Endothelial cell of umbilical vein (primary cell): ENCODE measurements around the gene WDR38. TPM values are rescaled to one million over a fixed set of nuclear protein-coding genes. Genes with fewer than 3 reads are reported as not detected.

Experiments used
- BruUV-seq: library from RNA; stranded (reverse); fragments of 400-500 nt; replicated peaks from 2 replicates; lab custom pipeline; 2021; lab: Mats Ljungman, UMichigan
- CTCF ChIA-PET: fragments of 300-600, 350-600 bp; sonication (Branson Sonifier 250); formaldehyde crosslinking; loops from one replicate; lab custom pipeline; 2021; ENCODE audit warnings: antibody characterized with exemption, inconsistent platforms; lab: Charles Lee
- POLR2A ChIA-PET: fragments of 300-600, 350-600 bp; sonication (Branson Sonifier 250); formaldehyde crosslinking; loops from one replicate; lab custom pipeline; 2021; ENCODE audit warnings: antibody characterized with exemption, inconsistent platforms; lab: Charles Lee
- DNase-seq: peaks from one replicate; pipeline ENCODE4 v3.0.0-alpha.2; 2011; ENCODE audit warnings: low read depth, low spot score
- FAIRE-seq: peaks from 2 replicates; lab custom pipeline; 2011; peaks lifted over from hg19 to GRCh38; lab: Jason Lieb, UNC
- H2AFZ ChIP-seq: 2 replicates; pipeline ENCODE4 v1.6.0; 2012; ENCODE audit warnings: low read depth, low read length, control low read depth, inconsistent platforms
- H3K27ac ChIP-seq: 2 replicates; pipeline ENCODE4 v1.5.1; 2011; ENCODE audit warnings: low read depth, mild to moderate bottlenecking, control low read depth, low read length, moderate library complexity; ENCODE audit not compliant: insufficient read depth
- H3K27me3 ChIP-seq, 2 experiments: 2 replicates each; pipeline versions ENCODE4 v1.6.0 to v1.6.1; 2011; ENCODE audit warnings: low read length in 2 of 2, mixed read lengths in 1 of 2; ENCODE audit not compliant: control insufficient read depth in 2 of 2, insufficient read depth in 2 of 2
- H3K36me3 ChIP-seq, 2 experiments: 2 replicates in 1 of 2; 3 replicates in 1 of 2; pipeline ENCODE4 v1.5.1; 2011; ENCODE audit warnings: low read length in 2 of 2, mild to moderate bottlenecking in 1 of 2, moderate library complexity in 1 of 2; ENCODE audit not compliant: control insufficient read depth in 2 of 2, insufficient read depth in 2 of 2; ENCODE audit errors: extremely low read depth in 1 of 2
- H3K4me1 ChIP-seq: 3 replicates; pipeline ENCODE4 v1.5.1; 2011; ENCODE audit warnings: mild to moderate bottlenecking, low read length; ENCODE audit not compliant: control insufficient read depth, insufficient read depth; ENCODE audit errors: extremely low read depth
- H3K4me2 ChIP-seq: 2 replicates; pipeline ENCODE4 v1.6.1; 2011; ENCODE audit warnings: low read length, control low read depth, mixed read lengths; ENCODE audit not compliant: insufficient read depth
- H3K4me3 ChIP-seq, 3 experiments: fragments of 200-600 bp in 1 of 3; sonication (generic), shearing (Covaris generic) in 1 of 3; replicated peaks in 1 of 3; 2 replicates each; pipeline ENCODE4 v1.5.1; 2011 to 2016; ENCODE audit warnings: control low read depth in 3 of 3, low read length in 3 of 3, mild to moderate bottlenecking in 2 of 3, inconsistent platforms in 1 of 3, low read depth in 1 of 3, moderate library complexity in 1 of 3; ENCODE audit not compliant: insufficient read depth in 1 of 3
- H3K79me2 ChIP-seq: 2 replicates; pipeline ENCODE4 v1.6.0; 2012; ENCODE audit warnings: low read length, inconsistent platforms; ENCODE audit not compliant: control insufficient read depth, insufficient read depth
- H3K9ac ChIP-seq: replicated peaks from 2 replicates; pipeline ENCODE3; 2011; ENCODE audit warnings: low read length, control low read depth; ENCODE audit not compliant: insufficient read depth; ENCODE audit errors: extremely low read depth
- H3K9me1 ChIP-seq: replicated peaks from 3 replicates; pipeline ENCODE4 v1.6.0; 2011; ENCODE audit warnings: mild to moderate bottlenecking, low read length; ENCODE audit not compliant: control insufficient read depth, insufficient read depth; ENCODE audit errors: extremely low read depth
- H3K9me3 ChIP-seq: replicated peaks from 2 replicates; pipeline ENCODE4 v1.5.1; 2012; ENCODE audit warnings: low read length, inconsistent platforms; ENCODE audit not compliant: control insufficient read depth, insufficient read depth
- H4K20me1 ChIP-seq: replicated peaks from 2 replicates; pipeline ENCODE3; 2011; ENCODE audit warnings: mild to moderate bottlenecking, low read length; ENCODE audit not compliant: control insufficient read depth, insufficient read depth; ENCODE audit errors: extremely low read depth
- CTCF ChIP-seq, 2 donors: IDR thresholded peaks; 1 replicate in 1 of 2; 2 replicates in 1 of 2; pipeline ENCODE4 v1.5.1; 2011; ENCODE audit warnings: low read length in 2 of 2, mild to moderate bottlenecking in 2 of 2, moderate library complexity in 2 of 2, control low read depth in 1 of 2, inconsistent platforms in 1 of 2, low read depth in 1 of 2; ENCODE audit not compliant: insufficient read depth in 1 of 2; ENCODE audit errors: extremely low read depth in 1 of 2
- EZH2 ChIP-seq: IDR thresholded peaks from 2 replicates; pipeline ENCODE4 v1.6.1; 2012; ENCODE audit warnings: borderline replicate concordance, low read depth, mild to moderate bottlenecking, moderate library complexity, low read length, inconsistent platforms; ENCODE audit not compliant: severe bottlenecking
- FOS ChIP-seq: IDR thresholded peaks from 2 replicates; pipeline ENCODE4 v1.6.1; 2011; ENCODE audit warnings: mild to moderate bottlenecking, low read length, moderate library complexity, borderline replicate concordance; ENCODE audit not compliant: insufficient read depth
- GATA2 ChIP-seq: IDR thresholded peaks from 2 replicates; pipeline ENCODE4 v1.7.0; 2011; ENCODE audit warnings: low read depth, mild to moderate bottlenecking, moderate library complexity, mixed read lengths, low read length; ENCODE audit not compliant: insufficient read length, insufficient read depth
- JUN ChIP-seq: IDR thresholded peaks from 2 replicates; pipeline ENCODE4 v1.6.1; 2011; ENCODE audit warnings: borderline replicate concordance, low read depth; ENCODE audit not compliant: insufficient read length, insufficient read depth
- MYC ChIP-seq: IDR thresholded peaks from one replicate; pipeline ENCODE4 v1.6.1; 2011; ENCODE audit warnings: mild to moderate bottlenecking, low read depth, low read length
- POLR2A ChIP-seq: IDR thresholded peaks from 2 replicates; pipeline ENCODE4 v1.6.1; 2012; ENCODE audit warnings: low read depth, mild to moderate bottlenecking, control low read depth, low read length
- POLR2AphosphoS5 ChIP-seq: IDR thresholded peaks from 2 replicates; pipeline ENCODE4 v1.6.1; 2012; ENCODE audit warnings: low read depth, mild to moderate bottlenecking, control low read depth, low read length, moderate library complexity; ENCODE audit not compliant: insufficient read depth
- dilution Hi-C: fragments of 300-500 bp; cut with MboI; formaldehyde crosslinking; loops from one replicate; pipeline ENCODE4 v1.15.0; 2019; ENCODE audit warnings: low sequenced_read_pairs; ENCODE audit not compliant: extremely low pct_ligation_motif_present
- intact Hi-C: fragments of 100-400 bp; cut with micrococcal nuclease; formaldehyde crosslinking; loops from one replicate; pipeline ENCODE4 v1.10.0; 2022
- polyA plus RNA-seq, 4 experiments: library from polyadenylated mRNA; depleted of rRNA in 3 of 4; stranded (reverse) in 3 of 4; unstranded in 1 of 4; fragments of >200 nt; gene quantifications; 2 replicates each; pipeline versions ENCODE4 v1.2.1 to v1.2.3, GENCODE V29; 2011 to 2012; ENCODE audit warnings: missing spikeins in 1 of 4
- total RNA-seq: library from RNA; stranded (reverse); gene quantifications from 2 replicates; pipeline ENCODE4 v1.2.3, GENCODE V29; 2021
- TF ChIP-seq, protein P1 (sequence below): IDR thresholded peaks from 2 replicates; pipeline ENCODE4 v1.6.1; 2011; ENCODE audit not compliant: insufficient read depth, insufficient read length

WDR38 gene
- total and polyA plus RNA-seq, 2 donors (not counting 3 experiments of a cell fraction or from before 2014, with no cell fraction given) = not detected

GRCh38 chr9:124869986-124870560 lies 16.8 kb downstream of the WDR38 start:
- H3K79me2 ChIP-seq = peaks cover 70% of the 10 kb centered on the region
- no peaks in the 10 kb centered on the region for H3K27me3 ChIP-seq
- no peaks in the 10 kb centered on the region for H3K9me3 ChIP-seq
- peak overlapping the region; percentile 31 to 97 (median 79) for H3K4me3 ChIP-seq
- peak overlapping the region; percentile 91 for H3K9ac ChIP-seq
- ChIA-PET POLR2A (interaction anchor here (0.7 kb wide), 1 partner anchor 8 kb away, joined by 3 read pairs; no protein-coding TSS in a partner anchor), CTCF (interaction anchor here (1.0 to 4.1 kb wide), 3 partner anchors 11 to 99 kb away, joined by 4 to 15 read pairs (median 7); partner anchors contain the start of genes NR6A1 and WDR38)
- no peak overlapping the region for H2AFZ ChIP-seq
- DNase-seq (peak; percentile 81), FAIRE-seq (peak; percentile 95)
- H4K20me1 ChIP-seq = peaks cover 7% of the 10 kb centered on the region
- intact Hi-C loops (loop anchor here (1.0 kb wide), 4 partner anchors 9 to 504 kb away; partner anchors contain the start of genes GOLGA1, RPL35 and SCAI), dilution Hi-C loops (no loop called here)
- peak overlapping the region; percentile 96 for H3K4me2 ChIP-seq
- H3K9me1 ChIP-seq = no peaks in the 10 kb centered on the region
- peak; percentile 80 for TF ChIP-seq POLR2AphosphoS5
- TF ChIP-seq, protein P1, sequence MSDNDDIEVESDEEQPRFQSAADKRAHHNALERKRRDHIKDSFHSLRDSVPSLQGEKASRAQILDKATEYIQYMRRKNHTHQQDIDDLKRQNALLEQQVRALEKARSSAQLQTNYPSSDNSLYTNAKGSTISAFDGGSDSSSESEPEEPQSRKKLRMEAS = no peak
- peak; percentile 82 for TF ChIP-seq POLR2A
- TF ChIP-seq CTCF (IDR thresholded peaks at IDR 0.05; ENCODE audit: extremely low read depth in 1 of 2, insufficient read depth in 1 of 2, low read depth in 1 of 2, low read length in 2 of 2) = no peak
- TF ChIP-seq JUN = no peak
- no peak for TF ChIP-seq EZH2
- TF ChIP-seq FOS = peak; percentile 49
- no peak for TF ChIP-seq MYC
- TF ChIP-seq GATA2 = no peak
- H3K36me3 ChIP-seq = peaks cover 10 to 13% of the 10 kb centered on the region in 2 experiments
- H3K27ac ChIP-seq = peak overlapping the region; percentile 75
- TSS peak; percentile 47 for BruUV-seq
- peaks cover 34% of the 10 kb centered on the region for H3K4me1 ChIP-seq
